ENCODE results near the gene ASRGL1.

ASRGL1 gene

DNA sequence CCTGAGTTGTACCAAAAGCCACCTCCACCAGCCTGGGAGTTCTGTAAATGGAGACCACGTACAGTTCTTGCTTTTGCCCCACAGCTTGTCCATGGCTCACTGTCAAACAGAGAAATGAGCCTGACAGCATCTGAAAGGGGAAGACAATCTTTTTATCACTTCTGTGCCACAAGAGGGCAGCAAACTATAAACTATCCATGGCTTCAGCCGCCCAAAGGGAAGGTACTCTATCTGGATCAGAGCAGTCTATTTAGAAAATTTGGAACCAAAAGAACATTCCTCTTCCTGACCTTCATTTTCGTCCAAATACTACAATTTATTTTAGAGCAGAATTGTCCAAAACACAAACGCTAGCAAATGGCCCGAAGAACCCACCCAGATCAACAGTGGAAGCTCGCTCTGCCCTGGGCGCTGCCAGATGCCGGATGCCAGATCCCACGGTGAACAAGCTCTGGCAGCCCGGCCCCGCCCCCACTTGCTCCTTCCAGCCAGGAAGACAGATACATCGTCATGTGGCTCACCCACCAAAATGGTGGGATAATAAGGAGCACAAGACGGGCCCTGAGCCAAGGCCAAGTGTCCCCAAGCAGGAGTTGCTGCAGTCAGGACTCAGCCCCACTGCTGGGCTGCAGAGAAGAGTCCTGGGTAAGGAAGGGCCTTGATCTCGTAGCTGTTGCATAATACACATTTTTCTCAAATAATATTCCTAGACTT is 57.7 kb downstream of the ASRGL1 start:
- DNase-seq, result peak; percentile 70

DNA sequence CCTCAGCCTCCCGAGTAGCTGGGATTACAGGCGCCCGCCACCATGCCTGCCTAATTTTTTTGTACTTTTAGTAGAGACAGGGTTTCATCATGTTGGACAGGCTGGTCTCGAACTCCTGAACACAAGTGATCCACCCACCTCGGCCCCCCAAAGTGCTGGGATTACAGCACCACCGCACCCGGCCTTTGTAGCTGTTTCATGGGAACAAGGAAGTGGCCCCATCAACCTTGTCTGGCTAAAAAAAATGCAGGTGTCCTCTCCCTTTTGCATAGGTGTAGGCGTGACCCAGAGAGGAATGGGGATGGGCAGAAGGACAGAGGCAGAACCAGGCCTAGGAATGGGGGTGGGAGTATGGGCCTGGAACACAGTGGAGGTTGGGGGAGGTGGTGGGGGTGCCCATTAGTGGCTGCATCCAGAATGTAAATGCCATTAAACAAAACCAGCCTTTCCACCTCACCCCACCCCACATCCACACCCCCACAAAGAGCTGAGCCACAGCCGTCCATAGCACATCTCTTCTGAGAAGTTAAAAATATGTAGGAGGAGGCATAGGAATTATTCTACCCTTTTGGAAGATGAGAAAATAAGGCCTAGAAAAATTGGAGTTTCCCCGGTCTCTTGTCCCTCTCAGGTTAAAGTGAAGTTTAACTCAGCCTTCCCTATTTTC is 58.8 kb downstream of the ASRGL1 start:
- no peak for DNase-seq

DNA sequence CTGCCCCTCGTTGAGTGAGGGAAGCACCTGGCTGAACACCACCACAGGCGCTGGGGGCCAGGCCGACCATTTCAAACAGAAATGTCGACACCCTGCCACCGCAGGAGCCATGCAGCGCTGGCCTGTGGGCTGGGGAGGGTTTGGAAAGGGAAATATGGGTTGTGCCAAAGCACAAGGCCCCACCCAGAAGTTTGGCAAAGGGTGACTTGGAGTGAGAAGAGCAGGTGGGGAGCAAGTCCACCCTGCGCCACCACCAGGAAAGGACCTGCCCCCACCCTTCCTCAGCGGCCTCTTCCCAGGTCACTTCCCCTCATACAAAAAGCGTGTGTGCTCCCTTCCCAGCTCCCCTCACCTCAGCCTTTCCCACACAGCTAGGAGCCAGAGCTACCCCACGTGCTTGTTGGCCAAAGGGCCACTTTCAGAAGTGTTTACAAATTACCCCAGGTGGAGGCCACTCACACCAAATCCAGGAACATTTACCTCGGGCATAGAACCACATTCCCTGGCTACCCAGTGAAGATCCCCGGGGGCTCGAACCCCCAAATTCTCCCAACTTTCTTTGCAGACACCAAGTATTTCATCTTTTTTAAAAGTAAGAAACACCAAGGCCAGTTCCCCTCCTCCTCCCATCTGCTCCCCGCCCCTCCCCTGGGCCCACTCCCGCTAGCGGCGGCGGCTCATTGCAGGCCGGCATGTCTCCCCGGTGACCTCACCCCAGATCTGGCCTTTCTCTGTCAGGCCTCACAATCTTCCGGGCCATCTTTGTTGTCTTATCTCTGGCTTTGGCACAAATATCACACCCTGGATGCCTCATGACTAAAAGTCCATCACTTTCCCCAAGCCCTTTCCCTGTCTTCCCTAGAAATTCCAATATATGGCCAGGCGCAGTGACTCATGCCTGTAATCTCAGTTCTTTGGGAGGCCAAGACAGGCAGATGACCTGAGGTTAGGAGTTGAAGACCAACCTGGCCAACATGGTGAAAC is 61.1 kb downstream of the ASRGL1 start:
- no peak for DNase-seq

DNA sequence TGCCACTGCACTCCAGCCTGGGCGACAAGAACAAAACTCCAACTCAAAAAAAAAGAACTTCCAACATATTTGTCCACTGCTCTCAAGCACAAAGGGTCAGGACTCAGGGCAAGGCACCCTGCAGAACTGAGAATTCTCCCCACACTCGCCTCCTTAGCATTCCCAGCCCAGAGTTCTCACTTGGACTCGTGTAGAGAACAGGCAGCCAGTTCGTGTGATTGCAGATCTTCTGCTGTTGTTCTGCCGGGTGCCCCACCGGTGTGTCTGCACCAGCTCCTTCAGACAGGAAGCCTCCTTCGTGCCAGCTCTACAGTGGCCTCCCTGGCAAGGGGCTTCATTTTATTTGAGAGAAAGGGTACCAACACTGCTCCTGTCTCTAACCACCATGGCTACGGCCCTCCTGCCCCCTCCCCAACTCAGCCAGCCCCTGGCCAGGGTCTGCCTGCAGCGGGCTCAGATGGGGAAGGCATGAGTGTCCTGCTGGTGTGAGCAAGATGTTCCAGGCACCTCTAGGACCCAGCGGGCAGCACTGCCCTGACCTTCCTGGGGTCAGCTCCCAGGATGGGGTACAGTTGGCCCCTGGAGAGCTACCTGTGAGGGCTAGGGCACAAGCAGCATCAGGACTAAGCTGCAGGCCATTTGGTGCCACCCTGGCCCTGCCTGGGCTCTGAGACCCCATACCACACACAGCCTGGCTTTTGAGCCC is 62.1 kb downstream of the ASRGL1 start:
- no peak for DNase-seq

DNA sequence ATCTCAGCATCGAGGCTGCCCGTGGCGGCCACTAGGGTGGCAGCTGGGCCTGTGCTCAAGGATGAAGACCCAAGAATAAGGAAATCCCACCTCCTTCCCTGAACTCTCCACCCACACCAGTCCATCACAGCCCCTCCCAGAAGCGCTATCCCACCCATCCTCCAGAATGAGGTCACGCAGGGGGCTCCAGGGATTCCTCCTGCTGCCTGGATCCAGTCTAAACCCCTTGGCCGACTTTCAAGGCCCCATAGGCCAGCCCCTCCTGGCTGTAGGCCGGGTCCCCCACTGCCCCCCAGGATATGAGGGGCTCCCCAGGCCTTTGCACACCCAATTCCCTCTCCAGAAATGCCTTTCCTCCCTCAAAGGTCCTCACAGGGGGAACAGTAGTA is 62.6 kb downstream of the ASRGL1 start:
- DNase-seq, result no peak

DNA sequence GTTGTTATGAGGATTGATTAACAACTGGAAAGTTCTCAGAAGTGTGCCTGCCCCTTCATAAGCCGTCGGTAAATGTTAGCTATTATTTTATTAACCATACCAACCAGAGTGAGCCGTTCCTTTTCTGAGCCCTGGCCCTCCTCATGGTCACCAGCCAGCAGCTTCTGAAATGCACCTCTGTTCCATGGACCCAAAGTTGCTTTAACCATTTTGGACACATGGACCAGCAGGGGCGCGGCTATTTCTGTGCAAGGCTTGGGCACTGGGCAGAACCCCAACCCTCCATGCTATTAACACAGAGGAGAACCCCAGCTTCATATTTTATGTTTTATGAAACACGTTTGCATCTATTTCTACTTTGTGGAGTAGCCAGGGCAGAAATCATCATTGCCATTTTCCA is 63.0 kb downstream of the ASRGL1 start:
- DNase-seq, result no peak

DNA sequence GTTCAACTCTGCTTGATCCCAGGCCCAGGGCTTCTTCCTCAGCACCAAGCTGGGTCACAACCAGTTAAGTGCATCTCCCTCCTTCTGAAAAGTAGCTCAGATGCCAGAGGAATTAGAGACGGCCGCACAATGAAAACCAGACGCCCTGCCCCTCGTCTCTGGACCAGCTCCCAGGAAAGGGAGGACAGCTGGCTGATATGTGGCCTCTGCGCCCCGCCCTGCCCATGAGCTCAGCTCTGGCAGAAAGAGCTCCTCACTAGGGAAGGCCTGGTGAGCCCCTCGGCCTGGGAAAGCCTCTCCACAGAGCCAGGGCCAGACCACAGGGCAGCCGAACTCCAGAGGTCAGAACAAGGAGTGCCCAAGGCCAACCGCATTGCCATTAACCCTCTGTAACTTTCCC is 63.5 kb downstream of the ASRGL1 start:
- DNase-seq, result no peak

DNA sequence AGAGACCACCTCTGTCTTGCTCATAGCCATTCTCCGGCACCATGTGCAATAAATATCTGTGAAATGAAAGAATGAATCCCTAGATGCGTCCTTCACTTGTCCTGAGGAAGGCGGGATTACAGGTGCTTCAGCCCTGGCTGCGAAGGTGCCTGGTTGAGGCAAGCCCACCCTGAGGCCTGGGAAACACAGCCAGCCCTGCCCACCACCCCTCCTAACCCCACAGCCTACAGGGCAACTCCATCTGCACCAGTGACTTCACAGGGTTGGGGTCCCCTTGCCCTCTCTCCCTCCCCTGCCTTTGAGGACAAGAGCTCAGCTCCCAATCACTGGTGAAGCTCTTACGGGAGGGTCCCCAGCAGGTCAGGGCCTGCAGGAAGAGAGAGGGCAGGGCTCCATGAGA is 64.1 kb downstream of the ASRGL1 start:
- DNase-seq, result no peak

DNA sequence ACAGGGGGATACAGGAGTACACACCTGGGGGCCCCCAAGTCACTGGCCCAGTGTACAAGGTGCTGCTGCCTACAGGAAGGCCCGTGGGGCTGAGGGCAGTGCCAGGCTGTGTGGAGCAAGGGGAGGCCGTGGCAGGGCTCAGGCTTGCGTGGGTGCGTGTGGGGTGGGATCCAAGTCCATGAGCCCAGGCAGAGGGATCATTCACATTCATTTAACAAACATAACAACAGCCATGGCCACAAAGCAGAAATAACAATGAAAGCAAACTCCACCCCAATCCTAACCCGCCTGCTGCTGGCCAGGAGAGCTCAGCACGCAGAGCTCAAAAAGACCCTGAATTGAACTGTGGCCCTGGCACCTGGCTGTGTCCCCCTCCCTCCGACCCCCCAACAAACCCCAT is 64.6 kb downstream of the ASRGL1 start:
- DNase-seq, result no peak

DNA sequence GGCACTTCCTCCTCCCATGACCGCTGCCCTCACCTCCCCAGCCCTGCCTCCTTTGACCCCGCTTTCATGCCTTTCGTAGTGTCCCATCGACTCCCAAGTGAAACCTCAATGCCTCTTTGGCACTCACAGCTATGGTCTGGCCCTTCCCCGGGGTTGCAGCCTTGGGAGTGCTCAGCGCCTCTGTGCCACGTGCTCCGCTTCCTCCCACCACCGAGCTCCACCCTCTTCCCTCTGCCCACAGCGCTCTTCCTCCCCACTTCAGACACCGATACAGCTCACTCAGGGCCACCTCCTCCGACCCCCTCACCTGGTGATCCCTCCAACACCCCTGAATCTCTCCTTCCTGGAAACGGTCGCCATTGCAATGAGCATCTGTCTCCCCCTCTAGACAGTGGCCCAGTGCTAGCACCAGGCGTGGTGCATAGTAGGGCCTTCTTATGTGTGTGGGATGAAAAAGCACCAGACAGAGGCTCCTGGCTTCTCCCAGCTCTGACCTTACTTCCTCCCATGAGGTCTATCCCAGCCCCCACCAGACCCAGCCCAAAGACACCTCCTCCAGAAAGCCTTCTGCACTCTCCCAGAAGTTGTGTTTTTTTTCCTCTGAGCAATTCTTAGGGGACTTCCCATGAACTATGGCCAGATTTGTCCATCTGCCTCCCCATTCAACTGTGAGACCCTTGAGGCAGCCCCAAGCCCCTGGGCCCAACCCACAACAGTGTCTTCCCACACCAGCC is 65.1 kb downstream of the ASRGL1 start:
- no peak for DNase-seq

DNA sequence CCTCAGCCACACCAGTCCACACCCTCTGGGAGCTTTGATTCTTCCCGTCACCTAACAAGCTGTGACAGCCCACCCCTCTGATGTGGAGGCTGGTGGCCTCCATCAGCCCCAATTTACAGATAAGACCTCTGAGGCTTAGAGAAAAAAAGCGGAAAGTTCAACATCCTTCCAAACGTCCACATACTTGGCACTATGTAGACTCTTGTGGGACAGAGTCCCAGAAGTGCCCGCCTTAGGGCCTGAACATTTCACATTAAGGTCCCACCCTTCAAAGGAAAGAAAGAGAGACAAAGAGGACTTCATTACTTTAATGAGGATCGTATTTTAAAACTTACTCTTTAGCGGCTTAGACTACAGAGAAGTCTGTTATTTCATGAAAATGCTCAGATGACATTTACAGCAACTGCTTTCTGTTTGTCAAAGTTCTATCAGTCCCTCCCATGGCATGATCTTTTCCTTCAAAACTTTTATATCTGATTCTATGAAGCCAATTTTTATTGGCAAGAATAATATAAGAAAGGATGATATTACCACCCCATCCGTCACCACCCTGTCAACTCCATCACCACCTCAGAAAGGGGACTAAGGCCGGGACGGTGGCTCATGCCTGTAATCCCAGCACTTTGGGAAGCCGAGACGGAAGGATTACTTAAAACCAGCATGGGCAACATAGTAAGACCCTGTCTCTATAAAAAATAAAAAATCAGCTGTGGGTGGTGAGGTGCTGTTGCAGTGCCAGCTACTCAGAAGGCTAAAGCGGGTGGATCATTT is 65.9 kb downstream of the ASRGL1 start:
- no peak for DNase-seq

DNA sequence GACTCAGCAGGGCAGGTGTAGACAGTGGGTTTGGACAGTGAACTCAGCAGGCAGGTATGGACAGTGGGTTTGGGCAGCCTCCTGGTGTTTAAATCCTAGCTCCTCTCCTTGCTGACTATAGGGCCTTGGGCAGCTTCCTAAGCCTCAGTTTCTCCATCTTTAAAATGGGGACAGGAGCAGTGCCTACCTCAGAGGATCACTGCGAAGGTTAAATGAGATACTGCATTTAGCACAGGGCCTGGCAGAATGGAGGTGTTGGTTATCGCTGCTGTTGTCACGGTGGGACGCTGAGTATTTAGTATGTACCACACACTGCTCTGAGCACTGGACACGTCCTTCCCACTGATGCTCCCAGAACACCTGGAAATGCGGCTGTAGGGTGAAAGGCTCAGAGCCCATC is 67.2 kb downstream of the ASRGL1 start:
- DNase-seq, result no peak

DNA sequence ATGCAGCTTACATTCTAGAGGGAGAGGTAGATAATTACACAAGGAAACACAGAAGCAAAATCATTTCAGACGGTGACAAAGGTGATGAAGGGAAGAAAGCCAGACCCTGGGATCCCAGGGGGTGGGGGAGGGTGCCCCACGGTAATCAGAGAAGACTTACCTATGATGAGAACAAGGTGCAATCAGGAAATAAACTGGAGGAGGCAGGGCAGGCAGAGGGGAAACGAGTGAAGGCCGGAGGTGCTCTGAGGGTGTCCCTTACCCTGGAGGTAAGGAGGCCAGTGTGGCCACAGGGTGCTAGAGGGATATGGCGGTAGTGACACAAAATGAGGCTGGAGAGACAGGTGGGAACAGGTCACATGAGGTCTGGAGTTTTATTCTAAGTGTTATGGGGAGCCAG is 67.7 kb downstream of the ASRGL1 start:
- DNase-seq, result no peak

DNA sequence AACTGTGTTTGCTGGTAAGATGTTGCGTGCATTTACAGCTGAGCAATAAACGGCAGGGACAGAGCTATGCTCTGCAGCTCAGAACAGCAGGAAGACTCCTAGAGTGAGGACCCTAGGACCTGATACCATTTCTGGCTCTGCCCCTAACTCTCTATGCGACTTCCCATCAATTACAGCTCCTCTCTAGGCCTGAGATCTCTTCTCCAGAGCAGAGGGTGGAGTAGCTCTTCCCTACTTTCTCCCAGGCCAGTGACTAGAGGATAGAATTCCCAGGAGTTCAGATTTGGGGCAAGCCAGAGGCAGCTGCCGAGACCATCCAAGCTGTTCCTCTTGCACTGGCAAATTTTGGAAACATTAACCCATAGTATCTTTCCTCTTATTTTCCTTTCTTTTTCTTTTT is 68.8 kb downstream of the ASRGL1 start:
- no peak for DNase-seq

DNA sequence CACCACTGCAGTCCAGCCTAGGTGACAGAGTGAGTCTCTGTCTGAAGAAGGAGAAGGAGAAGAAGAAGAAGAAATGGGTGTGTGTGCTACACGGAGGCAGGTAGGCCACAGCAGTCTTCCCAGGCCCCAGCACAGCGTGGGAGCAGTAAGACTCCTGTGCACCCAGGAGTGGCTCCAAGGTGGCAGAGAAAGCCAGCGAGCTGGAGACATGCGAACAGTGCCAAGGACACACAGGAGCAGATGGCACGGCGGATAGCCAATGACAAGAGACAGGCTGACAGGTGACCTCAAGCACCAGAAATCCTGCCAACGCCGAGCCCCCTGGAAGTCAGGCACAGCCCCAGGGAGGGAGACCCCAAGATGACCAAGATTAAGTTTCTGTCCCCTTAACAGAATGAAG is 72.6 kb downstream of the ASRGL1 start:
- DNase-seq, result no peak

DNA sequence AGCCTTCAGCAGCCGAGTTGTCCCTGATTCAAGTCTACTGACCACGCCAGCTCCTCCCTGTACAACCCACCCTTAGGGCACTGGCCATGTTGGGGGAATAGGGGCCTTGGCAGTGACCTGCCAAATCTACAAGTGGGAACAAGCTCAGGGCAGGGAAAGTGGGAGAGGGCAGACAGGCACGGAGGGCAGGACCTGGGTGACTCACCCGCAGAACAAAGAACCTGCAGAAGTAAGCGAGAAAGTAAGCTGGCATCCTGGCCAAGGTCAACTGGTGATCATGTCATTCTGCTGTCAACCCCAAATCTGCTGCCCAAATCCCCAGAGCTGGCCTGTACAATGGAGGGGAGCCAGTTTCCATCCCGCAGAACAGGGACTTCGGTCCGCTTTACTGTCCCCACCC is 73.7 kb downstream of the ASRGL1 start:
- DNase-seq, result no peak

DNA sequence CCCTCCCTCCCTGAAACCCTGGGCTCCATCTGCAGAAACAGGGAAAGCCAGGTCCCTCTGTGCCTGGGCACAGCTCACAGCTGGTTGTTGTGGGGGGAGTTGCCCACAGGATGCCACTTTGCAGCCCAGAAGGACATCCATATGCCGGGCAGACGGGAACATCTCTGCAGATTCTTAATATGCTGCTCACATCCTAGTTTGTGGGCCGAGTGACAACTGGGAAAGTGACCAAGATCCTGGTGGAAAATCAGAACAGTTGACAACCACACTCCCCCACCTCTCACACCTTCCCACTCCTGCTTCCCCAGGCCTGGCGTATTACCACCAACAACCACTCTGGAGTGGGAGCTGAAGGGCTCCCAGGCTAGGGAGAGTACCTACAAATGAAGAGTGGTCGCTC is 74.3 kb downstream of the ASRGL1 start:
- DNase-seq, result no peak

DNA sequence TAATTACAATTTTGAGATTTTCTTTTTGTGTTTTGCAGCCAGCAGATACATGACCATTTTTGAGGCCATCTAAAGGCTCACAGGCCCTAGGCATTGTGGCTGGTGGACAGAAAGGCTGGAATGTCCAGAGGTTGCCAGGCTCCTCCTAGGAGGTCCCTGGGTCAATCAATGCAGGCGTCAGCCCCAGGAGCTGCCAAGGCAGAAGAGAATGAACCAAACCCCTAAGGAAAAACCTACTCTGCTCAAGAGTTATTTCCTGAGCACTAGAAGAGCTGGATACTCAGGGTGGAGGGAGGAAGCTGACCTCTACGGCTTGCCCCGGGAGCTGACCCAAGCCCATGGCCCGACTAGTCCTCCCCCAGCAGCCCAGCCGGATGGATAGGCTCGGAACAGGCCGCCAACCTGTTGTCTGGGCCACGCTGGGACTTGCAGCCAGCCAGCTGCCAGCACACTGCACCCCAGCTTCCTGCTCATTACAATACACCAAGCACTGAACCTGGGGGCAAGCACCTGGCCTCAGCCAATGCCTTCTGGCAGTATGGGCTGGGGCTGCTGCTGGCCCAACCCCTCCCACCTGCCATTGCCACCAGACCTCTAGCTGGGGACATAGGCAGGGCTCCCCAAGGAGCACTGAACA is 75.9 kb downstream of the ASRGL1 start:
- no peak for DNase-seq

DNA sequence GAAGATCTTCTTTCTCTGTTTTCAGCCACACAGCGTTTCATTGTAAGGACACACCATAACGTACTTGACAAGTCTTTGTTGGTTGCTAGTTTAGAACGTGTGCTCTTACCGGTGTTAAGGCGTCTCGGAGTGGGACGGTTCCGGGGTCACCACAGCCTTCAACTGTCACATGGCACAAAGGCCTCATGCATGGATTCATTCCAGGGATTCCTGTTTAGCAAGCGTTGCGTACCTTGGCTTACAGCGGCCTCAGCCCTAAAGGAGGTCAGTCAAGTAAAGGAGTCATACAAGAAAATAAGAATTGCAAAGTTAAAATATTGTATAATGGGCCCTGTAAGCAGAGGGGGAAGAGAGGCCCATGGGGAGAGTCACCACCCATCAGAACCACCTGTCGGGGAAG is 79.3 kb downstream of the ASRGL1 start:
- DNase-seq, result no peak

DNA sequence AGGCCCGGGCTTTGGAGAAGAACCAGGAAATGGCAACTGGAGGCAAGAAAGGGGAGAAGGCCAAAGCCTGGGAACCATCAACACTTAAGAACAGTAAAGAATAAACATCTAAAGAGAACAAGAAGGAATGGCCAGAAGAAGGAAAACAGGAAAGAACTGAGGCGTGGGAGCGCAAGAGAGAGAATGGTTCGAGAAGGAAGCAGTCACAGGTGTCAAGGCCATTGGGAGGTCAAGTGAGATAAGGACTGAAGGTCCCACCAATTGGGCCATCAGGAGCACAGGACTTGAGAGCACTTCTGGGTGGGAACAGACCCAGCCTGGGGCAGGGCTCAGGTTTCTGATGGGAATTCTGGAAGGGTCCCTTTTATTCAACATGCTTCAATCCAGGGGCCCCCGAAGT is 80.9 kb downstream of the ASRGL1 start:
- no peak for DNase-seq

DNA sequence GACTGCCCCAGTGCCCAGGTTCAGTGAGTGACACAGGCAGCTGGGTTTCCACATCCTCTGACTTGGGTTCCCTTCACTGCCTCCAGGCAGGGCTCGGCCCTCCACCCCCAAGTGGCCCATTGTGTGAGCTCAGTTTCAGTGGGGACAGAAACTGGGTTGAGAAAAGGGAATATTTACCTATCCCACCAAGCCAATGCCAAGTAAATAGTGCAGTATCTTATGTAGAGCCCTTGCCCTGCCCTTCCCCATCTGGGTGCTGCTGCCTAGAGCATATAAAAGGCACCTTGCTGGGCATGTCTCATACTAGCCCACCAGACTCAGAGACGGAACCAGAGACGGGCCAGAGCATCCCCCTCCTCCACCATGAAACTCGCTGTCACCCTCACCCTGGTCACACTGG is 81.5 kb downstream of the ASRGL1 start, which contains the start of gene SCGB1A1:
TSS of gene SCGB1A1 (plus strand) at position 301 of the 400 bp plus-strand sequence. CDS start at position 364, 63 bp downstream.
- DNase-seq, result no peak
